LoVo (cell line): ENCODE results near the gene DCLRE1C.
"Not testable (repeated sequence)": the region's sequence is repeated elsewhere in the genome, so short reads cannot be mapped to it uniquely, and the experiment has no call there.

Experiments used
- DNase-seq: peaks from one replicate; pipeline ENCODE4 v3.0.0-alpha.2; 2016; ENCODE audit warnings: low spot score

DCLRE1C gene

GRCh38 chr10:14884082-14884481 lies 69.8 kb downstream of the DCLRE1C start:
- no peak for DNase-seq

GRCh38 chr10:14880229-14880628 lies 73.7 kb downstream of the DCLRE1C start:
- no peak for DNase-seq

- no peak for DNase-seq
Measured at GRCh38 chr10:14879928-14880193, 74.0 kb downstream of the DCLRE1C start.

- DNase-seq, result no peak
Measured at GRCh38 chr10:14879124-14879927, 74.6 kb downstream of the DCLRE1C start.

GRCh38 chr10:14878266-14879123 lies 75.4 kb downstream of the DCLRE1C start, which contains the start of gene SUV39H2:
Gene SUV39H2 (plus strand): TSS chr10:14878866. CDS start chr10:14878889, 23 bp downstream.
- DNase-seq, result peak; percentile 92

- DNase-seq, result no peak
Measured at GRCh38 chr10:14876764-14877163, 77.1 kb downstream of the DCLRE1C start.

- no peak for DNase-seq
Measured at GRCh38 chr10:14875941-14876340, 78.0 kb downstream of the DCLRE1C start.

- DNase-seq, result no peak
Measured at GRCh38 chr10:14873090-14873760, 80.7 kb downstream of the DCLRE1C start.

GRCh38 chr10:14864871-14865270 lies 89.0 kb downstream of the DCLRE1C start:
- DNase-seq, result not testable (repeated sequence)

GRCh38 chr10:14864466-14864865 lies 89.4 kb downstream of the DCLRE1C start:
- DNase-seq, result not testable (repeated sequence)

GRCh38 chr10:14860791-14861190 lies 93.1 kb downstream of the DCLRE1C start:
- peak; percentile 19 for DNase-seq

GRCh38 chr10:14859775-14860174 lies 94.1 kb downstream of the DCLRE1C start:
- DNase-seq, result no peak

GRCh38 chr10:14859043-14859442 lies 94.9 kb downstream of the DCLRE1C start:
- DNase-seq, result no peak

GRCh38 chr10:14858338-14858960 lies 95.4 kb downstream of the DCLRE1C start:
- no peak for DNase-seq

- DNase-seq, result no peak
Measured at GRCh38 chr10:14855453-14855852, 98.4 kb downstream of the DCLRE1C start.

GRCh38 chr10:14852236-14852635 lies 101.7 kb downstream of the DCLRE1C start:
- DNase-seq, result no peak
